NCI-H1417 treated with DMSO at 0.1 percent for 48 hours (cell line): ENCODE results near the gene TUBB4A.

Source experiments
- DNase-seq: peaks from one replicate; lab custom pipeline; 2025; lab: John Stamatoyannopoulos, UW

TUBB4A gene

GRCh38 chr19:6494438-6495036, 7.6 kb downstream of the TUBB4A start:
- DNase-seq = no peak

DNA sequence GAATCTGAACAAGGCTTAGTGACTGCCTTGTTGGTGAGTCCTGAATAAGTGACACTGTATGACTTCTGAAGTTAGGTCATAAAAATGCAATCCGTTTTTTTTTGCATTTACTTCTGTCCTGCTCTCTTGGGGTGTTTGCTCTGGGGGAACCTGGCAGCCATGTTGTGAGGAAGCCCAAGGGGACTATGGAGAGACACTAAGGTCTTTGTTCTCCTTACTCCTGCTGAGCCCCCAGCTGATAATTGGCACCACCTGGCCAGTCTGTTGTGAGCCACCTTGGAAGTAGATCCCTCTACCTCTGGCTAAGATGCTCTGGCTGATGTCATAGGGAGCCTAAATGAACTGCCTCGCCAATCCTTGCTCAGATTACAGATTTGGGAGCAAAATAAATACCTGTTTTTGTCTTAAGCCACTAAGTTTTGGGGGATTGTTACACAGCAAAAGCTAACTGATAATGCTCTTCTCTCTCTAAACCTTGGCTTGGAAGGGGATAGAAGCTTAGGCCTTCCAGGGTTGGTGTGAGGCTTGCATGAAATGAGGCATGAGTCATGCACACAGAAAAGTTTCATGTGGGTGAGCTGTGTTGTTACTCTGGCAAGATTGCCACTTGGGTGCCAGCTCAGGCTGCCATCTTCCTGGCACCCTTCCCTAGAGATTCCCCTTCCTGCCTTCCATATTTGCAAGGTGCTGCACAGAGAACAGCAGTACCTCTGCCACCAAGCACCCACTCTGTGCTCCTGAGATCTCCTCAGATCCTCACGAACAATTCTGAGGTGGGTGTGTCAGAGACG, 10.1 kb downstream of the TUBB4A start:
- no peak for DNase-seq

DNA sequence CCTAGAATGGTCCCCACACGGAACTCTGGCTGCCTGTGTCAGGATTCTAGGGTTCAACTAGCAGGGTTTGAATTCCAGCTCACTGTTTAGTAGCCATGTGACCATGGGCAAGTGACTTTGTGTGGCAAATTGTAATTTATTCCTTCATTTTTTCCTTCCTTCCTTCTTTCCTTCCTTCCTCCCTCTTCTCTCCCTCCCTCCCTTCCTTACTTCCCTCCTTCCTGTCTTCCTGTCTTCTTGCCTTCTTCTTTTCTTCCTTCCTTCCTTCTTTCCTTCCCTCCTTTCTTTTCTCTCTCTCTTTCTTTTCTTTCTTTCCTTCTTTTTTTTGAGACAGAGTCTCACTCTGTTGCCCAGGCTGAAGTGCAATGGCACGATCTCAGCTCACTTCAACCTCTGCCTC, 12.0 kb downstream of the TUBB4A start:
- DNase-seq = no peak

DNA sequence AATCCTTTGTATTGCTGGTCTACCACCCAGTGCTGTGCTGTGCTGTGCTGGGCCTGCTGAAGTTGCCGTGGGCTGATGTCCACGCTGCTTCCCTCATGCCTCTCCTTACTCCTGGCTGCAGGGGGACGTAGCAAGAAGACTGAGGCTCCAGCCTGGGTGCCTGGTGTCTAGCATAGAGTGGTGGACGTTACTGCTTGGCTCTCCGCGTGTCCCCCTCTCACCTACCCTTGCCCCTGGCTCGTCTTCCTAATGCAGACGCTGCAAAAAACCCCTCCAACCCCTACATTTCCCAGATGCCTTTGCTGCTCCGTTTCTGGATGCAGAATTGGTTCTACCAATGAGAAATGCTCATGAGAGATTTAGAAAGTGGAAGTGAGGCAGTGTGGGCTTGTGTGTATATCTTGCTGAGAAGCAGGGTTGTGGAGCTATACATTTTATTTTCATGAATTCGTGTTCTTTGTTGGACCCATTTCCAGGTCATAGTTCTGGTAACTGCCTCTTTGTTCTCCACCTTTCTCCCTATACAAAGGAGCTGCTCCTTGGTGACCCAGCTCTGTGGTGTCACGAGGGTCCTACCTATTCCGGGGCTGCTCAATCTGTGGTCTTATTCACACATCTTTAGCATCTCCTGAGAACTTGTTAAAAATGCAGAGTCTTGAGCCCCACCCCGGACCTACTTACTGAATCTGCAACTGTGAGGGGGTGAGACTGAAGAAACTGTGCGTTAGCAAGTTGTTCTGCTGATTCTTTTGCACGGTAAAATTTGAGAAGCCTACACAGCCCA, 12.6 kb downstream of the TUBB4A start:
- no peak for DNase-seq

- DNase-seq = no peak
Measured at GRCh38 chr19:6484831-6485230, 17.3 kb downstream of the TUBB4A start.

DNA sequence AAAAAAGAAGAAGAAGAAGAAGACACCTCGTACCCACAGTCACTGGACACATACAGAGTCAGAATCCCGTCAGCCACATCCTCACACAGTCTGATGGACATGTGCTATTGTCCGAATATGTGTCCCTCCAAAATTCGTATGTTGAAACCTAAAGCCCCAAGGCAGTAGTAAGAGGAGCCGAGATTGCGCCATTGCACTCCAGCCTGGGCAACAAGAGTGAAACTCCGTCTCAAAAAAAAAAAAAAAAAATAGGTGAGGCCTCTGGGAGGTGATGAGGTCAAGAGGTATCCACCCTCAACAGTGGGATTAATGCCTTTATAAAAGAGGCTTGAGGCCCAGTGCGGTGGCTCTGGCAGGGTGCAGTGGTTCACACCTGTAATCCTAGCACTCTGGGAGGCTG, 17.9 kb downstream of the TUBB4A start:
- DNase-seq = no peak

- no peak for DNase-seq
Measured at GRCh38 chr19:6483235-6483634, 18.9 kb downstream of the TUBB4A start.

DNA sequence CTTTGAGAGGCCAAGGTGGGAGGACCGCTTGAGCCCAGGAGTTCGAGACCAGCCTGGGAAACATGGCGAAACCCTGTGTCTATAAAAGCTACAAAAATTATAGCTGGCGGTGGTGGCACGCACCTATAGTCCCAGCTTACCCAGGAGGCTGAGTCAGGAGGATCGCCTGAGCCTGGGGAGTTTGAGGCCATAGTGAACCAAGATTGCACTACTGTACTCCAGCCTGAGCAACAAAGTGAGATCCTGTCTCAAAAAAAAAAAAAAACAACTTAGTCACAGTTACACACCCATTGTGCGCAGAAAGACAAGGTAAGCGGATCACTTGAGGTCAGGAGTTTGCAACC, 19.8 kb downstream of the TUBB4A start:
- no peak for DNase-seq

- no peak for DNase-seq
Measured at GRCh38 chr19:6481541-6482342, 20.4 kb downstream of the TUBB4A start, which contains the start of gene DENND1C. DENND1C (minus strand) TSS chr19:6481787; CDS start chr19:6481695, 92 bp downstream.

DNA sequence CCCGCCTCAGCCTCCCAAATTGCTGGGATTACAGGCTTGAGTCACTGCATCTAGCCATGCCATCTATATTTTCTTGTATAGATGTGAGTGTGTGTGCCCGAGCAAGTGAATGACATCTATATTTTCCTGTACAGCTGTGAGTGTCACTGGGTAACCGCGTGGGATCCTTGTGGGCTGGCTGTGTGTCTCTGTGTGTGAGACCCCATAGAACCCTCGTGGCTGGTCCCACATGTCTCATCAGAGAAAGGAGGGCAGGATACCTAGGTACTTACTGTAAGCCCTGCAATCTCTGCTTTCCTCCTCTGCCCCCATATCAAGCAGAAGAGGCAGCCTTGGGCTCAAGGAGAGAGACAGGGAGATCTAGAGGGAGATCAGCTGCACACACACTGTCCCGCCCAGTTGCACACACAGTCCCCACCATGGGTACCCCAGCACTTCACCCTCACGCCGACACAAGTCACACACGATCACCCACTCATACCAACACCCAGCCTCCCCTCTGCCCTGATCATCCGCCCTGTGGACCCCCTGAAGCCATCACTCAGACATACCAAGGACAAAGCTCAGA, 21.2 kb downstream of the TUBB4A start:
- no peak for DNase-seq

DNA sequence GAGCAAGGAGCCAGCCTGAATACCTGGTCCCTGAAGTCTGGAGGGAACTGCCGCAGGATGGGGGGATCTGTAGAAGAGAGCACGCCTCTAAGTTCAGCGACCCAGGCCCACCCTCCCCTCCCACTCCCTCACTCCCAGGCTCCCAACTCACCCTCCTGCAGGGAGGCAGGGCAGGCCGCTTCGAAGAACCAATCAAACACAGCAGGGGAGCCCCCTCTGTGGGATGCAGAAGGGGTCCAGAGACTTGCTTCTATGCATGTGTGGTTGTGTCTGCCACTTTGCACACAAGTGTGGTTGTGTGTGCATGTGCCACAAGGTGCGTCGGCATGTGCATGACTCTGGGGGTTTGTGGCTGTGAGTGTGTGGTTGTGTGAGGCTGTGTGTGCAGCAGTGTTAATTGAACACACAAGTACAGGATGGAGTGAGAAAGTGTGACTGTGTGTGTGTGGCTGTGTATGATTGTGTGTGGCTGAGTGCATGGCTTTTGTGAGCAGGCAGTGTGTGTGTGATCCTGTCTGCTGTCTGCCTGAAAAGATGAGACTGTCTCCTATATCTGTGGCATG, 22.2 kb downstream of the TUBB4A start:
- no peak for DNase-seq

GRCh38 chr19:6478815-6479214, 23.3 kb downstream of the TUBB4A start:
- DNase-seq = no peak

- DNase-seq = no peak
Measured at GRCh38 chr19:6476896-6477431, 25.1 kb downstream of the TUBB4A start.

GRCh38 chr19:6476155-6476895, 25.8 kb downstream of the TUBB4A start:
- DNase-seq = no peak

GRCh38 chr19:6475321-6476108, 26.6 kb downstream of the TUBB4A start:
- DNase-seq = no peak

GRCh38 chr19:6473647-6474046, 28.5 kb downstream of the TUBB4A start:
- no peak for DNase-seq

GRCh38 chr19:6472713-6473112, 29.4 kb downstream of the TUBB4A start:
- no peak for DNase-seq

DNA sequence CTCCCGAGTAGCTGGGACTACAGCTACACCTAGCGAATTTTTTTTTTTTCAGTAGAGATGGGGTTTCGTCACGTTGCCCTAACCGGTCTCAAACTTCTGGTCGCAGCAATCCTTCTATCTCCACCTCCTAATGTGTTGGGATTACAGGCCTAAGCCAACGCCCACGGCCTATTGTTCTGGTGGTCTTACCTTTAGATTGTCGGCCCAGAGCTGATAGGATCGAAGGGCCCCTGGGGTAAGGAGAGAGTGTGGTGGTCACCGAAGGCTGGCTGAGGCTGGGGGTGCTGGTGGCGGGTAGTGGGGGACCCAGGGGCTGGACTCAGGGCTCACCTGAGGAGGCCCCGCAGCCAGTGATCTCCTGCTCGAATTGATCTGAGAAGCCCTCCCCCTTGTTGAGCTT, 31.0 kb downstream of the TUBB4A start:
- no peak for DNase-seq

DNA sequence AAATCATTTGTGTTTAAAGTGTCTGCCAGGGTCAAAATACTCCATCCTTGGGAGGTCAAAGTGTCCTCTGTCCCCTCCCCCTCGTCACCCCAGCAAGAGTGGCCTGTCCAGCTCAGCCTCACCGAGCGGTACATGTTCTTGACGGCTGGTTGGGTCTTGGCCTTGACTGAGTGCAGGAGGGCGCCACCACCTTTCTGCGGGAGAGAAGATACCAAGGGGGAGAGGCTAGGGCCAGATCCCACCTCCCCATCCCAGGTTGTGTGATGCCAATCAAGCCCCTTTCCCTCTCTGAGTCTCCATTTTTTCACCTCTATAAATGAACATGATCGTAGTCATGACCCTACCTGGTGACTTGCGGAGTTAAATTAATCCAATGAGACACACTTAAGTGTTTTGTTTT, 31.9 kb downstream of the TUBB4A start:
- DNase-seq = no peak

DNA sequence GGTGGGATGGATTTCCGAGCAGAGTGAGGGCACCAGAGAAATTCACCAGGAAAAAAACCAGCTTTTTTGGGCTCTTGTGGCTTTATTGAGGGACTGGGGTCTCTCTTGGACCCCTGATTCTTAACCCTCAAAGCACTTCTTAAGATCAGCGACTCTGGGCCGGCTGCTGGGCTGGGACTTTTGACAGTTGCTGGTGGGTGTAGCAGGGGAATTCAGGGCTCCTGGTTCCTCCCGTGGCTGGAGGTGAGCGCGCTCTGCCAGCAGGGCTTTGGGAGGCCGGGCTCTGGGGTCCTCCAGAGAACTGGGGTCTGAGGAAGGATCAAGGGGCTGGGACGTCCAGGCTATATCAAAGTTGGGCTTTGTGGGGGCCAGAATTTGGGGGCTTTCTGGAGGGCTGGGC, 34.7 kb downstream of the TUBB4A start:
- DNase-seq = no peak
